ENCODE measurements around the gene ORM1. TPM values are rescaled to one million over a fixed set of nuclear protein-coding genes. Genes with fewer than 3 reads are reported as not detected.

Gene ORM1
- total and polyA plus RNA-seq, 8 donors = 3.0 to 87.0 (median 5.9) TPM

DNA sequence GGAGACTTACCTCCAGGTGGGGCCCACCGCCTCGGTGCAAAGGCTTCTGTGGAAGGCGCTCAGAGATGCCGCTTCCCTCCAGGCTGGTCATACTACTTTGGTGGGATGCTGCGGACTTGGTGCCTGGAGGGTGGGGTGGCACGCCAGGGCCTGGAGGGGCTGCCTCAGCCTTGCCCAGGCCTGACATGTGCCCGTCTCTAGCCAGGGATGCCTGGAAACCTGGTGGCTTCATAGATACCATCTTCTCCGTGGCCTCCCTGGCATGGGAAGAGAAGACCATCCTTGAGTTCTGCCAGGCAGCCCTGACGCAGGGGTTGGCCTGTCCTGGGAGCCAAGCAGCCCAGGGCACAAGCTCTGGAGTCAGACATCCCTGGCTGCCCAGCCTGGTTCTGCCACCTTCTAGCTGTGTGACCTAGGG lies 35.0 kb downstream of the ORM1 start:
- peaks cover 0 to 100% of the 10 kb centered on the region in 2 donors for H3K36me3 ChIP-seq
- intact Hi-C loops (cut with DNase I) = no loop called here
- H3K27ac ChIP-seq = no peak overlapping the region
- DNase-seq = no peak
- no peaks in the 10 kb centered on the region for H3K4me1 ChIP-seq
- no peak for TF ChIP-seq CTCF (IDR thresholded peaks at IDR 0.05)
- no peaks in the 10 kb centered on the region for H3K9me3 ChIP-seq
- H3K4me3 ChIP-seq = no peak overlapping the region
- ATAC-seq = no peak
- H3K27me3 ChIP-seq = no peaks in the 10 kb centered on the region

DNA sequence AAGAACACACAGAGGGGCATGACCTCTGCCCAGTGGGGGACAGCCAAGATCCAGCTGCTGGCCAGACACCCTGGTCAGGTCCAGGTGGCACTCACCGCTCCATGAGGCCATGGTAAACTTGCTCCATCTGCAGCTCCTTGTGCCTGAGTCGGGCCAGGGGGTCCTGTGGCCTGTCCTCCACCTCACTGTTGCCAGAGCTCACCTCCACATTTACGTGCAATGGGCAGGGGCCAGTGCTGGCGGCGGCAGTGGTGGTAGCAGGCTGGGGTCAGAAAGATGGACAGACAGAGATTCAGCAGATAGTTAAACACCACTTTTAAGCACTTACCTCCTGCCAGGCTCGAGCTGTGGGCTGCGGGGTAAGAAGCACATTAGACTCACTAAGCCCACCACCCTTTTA lies 36.9 kb downstream of the ORM1 start:
- H3K36me3 ChIP-seq = peaks cover 0 to 94% of the 10 kb centered on the region in 2 donors
- intact Hi-C loops (cut with DNase I) = no loop called here

GRCh38 chr9:114361542-114361941 lies 38.6 kb downstream of the ORM1 start:
- DNase-seq (no peak), ATAC-seq (no peak)
- intact Hi-C loops (cut with DNase I) = no loop called here
- no peak overlapping the region for H3K27ac ChIP-seq
- TF ChIP-seq CTCF (IDR thresholded peaks at IDR 0.05) = no peak
- H3K36me3 ChIP-seq = peaks cover 0 to 76% of the 10 kb centered on the region in 2 donors
- no peak overlapping the region for H3K4me3 ChIP-seq
- no peaks in the 10 kb centered on the region for H3K27me3 ChIP-seq
- no peaks in the 10 kb centered on the region for H3K9me3 ChIP-seq
- H3K4me1 ChIP-seq = peaks cover 9 to 33% of the 10 kb centered on the region in 2 donors

More for the DNA sequence above, 36.9 kb downstream of the ORM1 start:
- H3K4me1 ChIP-seq = peaks cover 0 to 16% of the 10 kb centered on the region in 2 donors
- H3K9me3 ChIP-seq = no peaks in the 10 kb centered on the region
- no peak overlapping the region for H3K27ac ChIP-seq
- H3K4me3 ChIP-seq = no peak overlapping the region
- ATAC-seq = no peak
- no peaks in the 10 kb centered on the region for H3K27me3 ChIP-seq
- no peak for DNase-seq
- TF ChIP-seq CTCF (IDR thresholded peaks at IDR 0.05) = no peak

- TF ChIP-seq CTCF (IDR thresholded peaks at IDR 0.05) = no peak
- Histone ChIP-seq H3K27ac (no peak overlapping the region), H3K4me3 (no peak overlapping the region), H3K9me3 (no peaks in the 10 kb centered on the region), H3K4me1 (peaks cover 17 to 42% of the 10 kb centered on the region in 2 donors), H3K27me3 (no peaks in the 10 kb centered on the region), H3K36me3 (peaks cover 0 to 73% of the 10 kb centered on the region in 2 donors)
- ATAC-seq (no peak), DNase-seq (peak in 1 of 4 donors; percentile 15)
- intact Hi-C loops (cut with DNase I) = no loop called here
These were observed 39.5 kb downstream of the ORM1 start for GRCh38 chr9:114362394-114362793.

GRCh38 chr9:114363424-114363823 lies 40.5 kb downstream of the ORM1 start:
- Histone ChIP-seq H3K27ac (peak overlapping the region in 1 of 2 donors; percentile 77), H3K36me3 (peaks cover 0 to 73% of the 10 kb centered on the region in 2 donors), H3K9me3 (no peaks in the 10 kb centered on the region), H3K4me3 (no peak overlapping the region), H3K27me3 (no peaks in the 10 kb centered on the region), H3K4me1 (peaks cover 18 to 52% of the 10 kb centered on the region in 2 donors)
- intact Hi-C loops (cut with DNase I) = no loop called here
- DNase-seq = no peak
- ATAC-seq = no peak
- TF ChIP-seq CTCF (IDR thresholded peaks at IDR 0.05) = no peak

Data from left lung (tissue), 10 donors.